HEK293 (cell line): ENCODE measurements around the gene MICU2.

Source experiments
- CTCF ChIP-seq: fragments of 450-650 bp; formaldehyde crosslinking; IDR thresholded peaks from 2 replicates; pipeline ENCODE4 v1.5.1; 2016; ENCODE audit warnings: missing biosample characterization, missing genetic modification characterization
- GFI1B ChIP-seq: fragments of 450-650 bp; formaldehyde crosslinking; IDR thresholded peaks from 2 replicates; pipeline ENCODE4 v1.5.1; 2016; ENCODE audit warnings: missing biosample characterization, missing genetic modification characterization
- HOXA7 ChIP-seq: sonication (generic); formaldehyde crosslinking; IDR thresholded peaks from 2 replicates; pipeline ENCODE4 v1.8.1; 2022; ENCODE audit warnings: missing genetic modification reagents, borderline replicate concordance
- KLF8 ChIP-seq: fragments of 450-650 bp; formaldehyde crosslinking; IDR thresholded peaks from 2 replicates; pipeline ENCODE4 v1.5.1; 2016; ENCODE audit warnings: missing biosample characterization, missing genetic modification characterization
- MYNN ChIP-seq: fragments of 450-650 bp; formaldehyde crosslinking; IDR thresholded peaks from 2 replicates; pipeline ENCODE4 v1.5.1; 2016; ENCODE audit warnings: missing biosample characterization, missing genetic modification characterization, borderline replicate concordance
- OVOL3 ChIP-seq: fragments of 450-650 bp; formaldehyde crosslinking; IDR thresholded peaks from 2 replicates; pipeline ENCODE4 v1.5.1; 2016; ENCODE audit warnings: missing biosample characterization, missing genetic modification characterization
- PRDM10 ChIP-seq: fragments of 450-650 bp; formaldehyde crosslinking; IDR thresholded peaks from 2 replicates; pipeline ENCODE4 v1.5.1; 2016; ENCODE audit warnings: missing biosample characterization, missing genetic modification characterization
- PRDM4 ChIP-seq: fragments of 450-650 bp; formaldehyde crosslinking; IDR thresholded peaks from 2 replicates; pipeline ENCODE4 v1.5.1; 2017; ENCODE audit warnings: missing biosample characterization, missing genetic modification characterization
- SP7 ChIP-seq: fragments of 450-650 bp; formaldehyde crosslinking; IDR thresholded peaks from 2 replicates; pipeline ENCODE4 v1.5.1; 2016; ENCODE audit warnings: missing biosample characterization, missing genetic modification characterization
- YY2 ChIP-seq: fragments of 450-650 bp; formaldehyde crosslinking; IDR thresholded peaks from 2 replicates; pipeline ENCODE4 v1.5.1; 2016; ENCODE audit warnings: missing biosample characterization, missing genetic modification characterization
- ZBTB10 ChIP-seq: fragments of 450-650 bp; formaldehyde crosslinking; IDR thresholded peaks from 2 replicates; pipeline ENCODE4 v1.5.1; 2016; ENCODE audit warnings: missing biosample characterization, missing genetic modification characterization
- ZBTB20 ChIP-seq: fragments of 450-650 bp; formaldehyde crosslinking; IDR thresholded peaks from 2 replicates; pipeline ENCODE4 v1.5.1; 2016; ENCODE audit warnings: missing biosample characterization, missing genetic modification characterization
- ZBTB7A ChIP-seq: fragments of 450-650 bp; formaldehyde crosslinking; IDR thresholded peaks from 2 replicates; pipeline ENCODE4 v1.5.1; 2016; ENCODE audit warnings: low read depth, missing biosample characterization, missing genetic modification characterization
- ZBTB8A ChIP-seq: fragments of 450-650 bp; formaldehyde crosslinking; IDR thresholded peaks from 2 replicates; pipeline ENCODE4 v1.5.1; 2016; ENCODE audit warnings: missing biosample characterization, missing genetic modification characterization
- ZFP41 ChIP-seq: fragments of 450-650 bp; formaldehyde crosslinking; IDR thresholded peaks from 2 replicates; pipeline ENCODE4 v1.5.1; 2016; ENCODE audit warnings: missing biosample characterization, missing genetic modification characterization, borderline replicate concordance
- ZNF140 ChIP-seq: fragments of 450-650 bp; formaldehyde crosslinking; IDR thresholded peaks from 2 replicates; pipeline ENCODE4 v1.5.1; 2016; ENCODE audit warnings: missing biosample characterization, missing genetic modification characterization
- ZNF146 ChIP-seq: fragments of 450-650 bp; formaldehyde crosslinking; IDR thresholded peaks from 2 replicates; pipeline ENCODE4 v1.5.1; 2016; ENCODE audit warnings: missing biosample characterization, missing genetic modification characterization
- ZNF157 ChIP-seq: fragments of 450-650 bp; formaldehyde crosslinking; IDR thresholded peaks from 2 replicates; pipeline ENCODE4 v1.5.1; 2016; ENCODE audit warnings: missing biosample characterization, missing genetic modification characterization
- ZNF302 ChIP-seq: fragments of 450-650 bp; formaldehyde crosslinking; IDR thresholded peaks from 2 replicates; pipeline ENCODE4 v1.5.1; 2016; ENCODE audit warnings: missing biosample characterization, missing genetic modification characterization, low read depth
- ZNF48 ChIP-seq: fragments of 450-650 bp; formaldehyde crosslinking; IDR thresholded peaks from 2 replicates; pipeline ENCODE4 v1.5.1; 2016; ENCODE audit warnings: missing biosample characterization, missing genetic modification characterization
- ZSCAN4 ChIP-seq: fragments of 450-650 bp; formaldehyde crosslinking; IDR thresholded peaks from 2 replicates; pipeline ENCODE4 v1.5.1; 2017; ENCODE audit warnings: missing biosample characterization, missing genetic modification characterization
- TF ChIP-seq, protein P1 (sequence below): fragments of 450-650 bp; formaldehyde crosslinking; IDR thresholded peaks from 2 replicates; pipeline ENCODE4 v1.5.1; 2016; ENCODE audit warnings: missing biosample characterization, missing genetic modification characterization, low read depth
- TF ChIP-seq, protein P2 (sequence below): fragments of 450-650 bp; formaldehyde crosslinking; IDR thresholded peaks from 2 replicates; pipeline ENCODE4 v1.5.1; 2016; ENCODE audit warnings: missing biosample characterization, missing genetic modification characterization

MICU2 gene

GRCh38 chr13:21458813-21459701, 144.9 kb downstream of the MICU2 start, which contains the start of gene ZDHHC20 (continued):
- TF ChIP-seq ZBTB7A (tag by site-specific recombination) (no peak), CTCF (tag by site-specific recombination) (peak; percentile 31; the same call in 1 of the 2 replicates), SP7 (tag by site-specific recombination) (peak; percentile 14; the same call in 1 of the 2 replicates), ZNF157 (tag by site-specific recombination) (no peak), ZBTB10 (0 out of 2 replicates have a peak, but pooled peaks have one; percentile 25), ZBTB20 (tag by site-specific recombination) (peak; percentile 79), KLF8 (tag by site-specific recombination) (peak; percentile 10; the same call in 1 of the 2 replicates), OVOL3 (tag by site-specific recombination) (no peak), ZBTB8A (tag by site-specific recombination) (0 out of 2 replicates have a peak, but pooled peaks have one; percentile 16), ZNF140 (tag by site-specific recombination) (no peak), YY2 (tag by site-specific recombination) (peak; percentile 33; the same call in 1 of the 2 replicates), ZNF48 (tag by site-specific recombination) (no peak), ZSCAN4 (tag by site-specific recombination) (no peak), GFI1B (tag by site-specific recombination) (no peak), PRDM4 (no peak), MYNN (tag by site-specific recombination) (no peak), ZNF146 (tag by site-specific recombination) (0 out of 2 replicates have a peak, but pooled peaks have one; percentile 11), ZNF302 (no peak), ZFP41 (tag by site-specific recombination) (no peak), HOXA7 (CRISPR knock-in tag) (no peak), PRDM10 (tag by site-specific recombination) (0 out of 2 replicates have a peak, but pooled peaks have one; percentile 41)
- TF ChIP-seq, protein P1, sequence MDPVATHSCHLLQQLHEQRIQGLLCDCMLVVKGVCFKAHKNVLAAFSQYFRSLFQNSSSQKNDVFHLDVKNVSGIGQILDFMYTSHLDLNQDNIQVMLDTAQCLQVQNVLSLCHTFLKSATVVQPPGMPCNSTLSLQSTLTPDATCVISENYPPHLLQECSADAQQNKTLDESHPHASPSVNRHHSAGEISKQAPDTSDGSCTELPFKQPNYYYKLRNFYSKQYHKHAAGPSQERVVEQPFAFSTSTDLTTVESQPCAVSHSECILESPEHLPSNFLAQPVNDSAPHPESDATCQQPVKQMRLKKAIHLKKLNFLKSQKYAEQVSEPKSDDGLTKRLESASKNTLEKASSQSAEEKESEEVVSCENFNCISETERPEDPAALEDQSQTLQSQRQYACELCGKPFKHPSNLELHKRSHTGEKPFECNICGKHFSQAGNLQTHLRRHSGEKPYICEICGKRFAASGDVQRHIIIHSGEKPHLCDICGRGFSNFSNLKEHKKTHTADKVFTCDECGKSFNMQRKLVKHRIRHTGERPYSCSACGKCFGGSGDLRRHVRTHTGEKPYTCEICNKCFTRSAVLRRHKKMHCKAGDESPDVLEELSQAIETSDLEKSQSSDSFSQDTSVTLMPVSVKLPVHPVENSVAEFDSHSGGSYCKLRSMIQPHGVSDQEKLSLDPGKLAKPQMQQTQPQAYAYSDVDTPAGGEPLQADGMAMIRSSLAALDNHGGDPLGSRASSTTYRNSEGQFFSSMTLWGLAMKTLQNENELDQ (tag by site-specific recombination), result no peak
- TF ChIP-seq, protein P2, sequence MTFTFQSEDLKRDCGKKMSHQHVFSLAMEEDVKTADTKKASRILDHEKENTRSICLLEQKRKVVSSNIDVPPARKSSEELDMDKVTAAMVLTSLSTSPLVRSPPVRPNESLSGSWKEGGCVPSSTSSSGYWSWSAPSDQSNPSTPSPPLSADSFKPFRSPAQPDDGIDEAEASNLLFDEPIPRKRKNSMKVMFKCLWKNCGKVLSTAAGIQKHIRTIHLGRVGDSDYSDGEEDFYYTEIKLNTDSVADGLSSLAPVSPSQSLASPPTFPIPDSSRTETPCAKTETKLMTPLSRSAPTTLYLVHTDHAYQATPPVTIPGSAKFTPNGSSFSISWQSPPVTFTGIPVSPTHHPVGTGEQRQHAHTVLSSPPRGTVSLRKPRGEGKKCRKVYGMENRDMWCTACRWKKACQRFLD, result no peak
